ENCODE measurements around the gene STPG4.

GRCh38 chr2:47095349-47096020, 59.6 kb downstream of the STPG4 start:
- TF ChIP-seq POLR2AphosphoS5 (IDR thresholded peaks at IDR 0.05) (no peak), CTCF (IDR thresholded peaks at IDR 0.05) (no peak)

All from upper lobe of left lung (tissue), 4 donors.